Mucosa of stomach (tissue), 1 donor: ENCODE data around the gene SNAI3.

Experiments
- H3K27me3 ChIP-seq: one replicate; pipeline ENCODE4 v1.7.0; 2013; ENCODE audit warnings: mild to moderate bottlenecking, low read length; ENCODE audit not compliant: control insufficient read depth, insufficient read depth
- H3K36me3 ChIP-seq: one replicate; pipeline ENCODE4 v1.7.0; 2013; ENCODE audit warnings: low read length; ENCODE audit not compliant: control insufficient read depth, insufficient read depth
- H3K4me1 ChIP-seq: one replicate; pipeline ENCODE4 v1.7.0; 2013; ENCODE audit warnings: mild to moderate bottlenecking, low read length; ENCODE audit not compliant: control insufficient read depth, insufficient read depth
- H3K4me3 ChIP-seq: one replicate; pipeline ENCODE4 v1.7.0; 2013; ENCODE audit warnings: low read length
- H3K9ac ChIP-seq: one replicate; pipeline ENCODE4 v1.7.0; 2013; ENCODE audit warnings: mild to moderate bottlenecking, low read length, moderate library complexity
- H3K9me3 ChIP-seq: one replicate; pipeline ENCODE4 v1.7.0; 2013; ENCODE audit warnings: mild to moderate bottlenecking, low read length, moderate library complexity; ENCODE audit not compliant: control insufficient read depth
- donor health status: Pancreatic carcinoma.

The SNAI3 gene

DNA sequence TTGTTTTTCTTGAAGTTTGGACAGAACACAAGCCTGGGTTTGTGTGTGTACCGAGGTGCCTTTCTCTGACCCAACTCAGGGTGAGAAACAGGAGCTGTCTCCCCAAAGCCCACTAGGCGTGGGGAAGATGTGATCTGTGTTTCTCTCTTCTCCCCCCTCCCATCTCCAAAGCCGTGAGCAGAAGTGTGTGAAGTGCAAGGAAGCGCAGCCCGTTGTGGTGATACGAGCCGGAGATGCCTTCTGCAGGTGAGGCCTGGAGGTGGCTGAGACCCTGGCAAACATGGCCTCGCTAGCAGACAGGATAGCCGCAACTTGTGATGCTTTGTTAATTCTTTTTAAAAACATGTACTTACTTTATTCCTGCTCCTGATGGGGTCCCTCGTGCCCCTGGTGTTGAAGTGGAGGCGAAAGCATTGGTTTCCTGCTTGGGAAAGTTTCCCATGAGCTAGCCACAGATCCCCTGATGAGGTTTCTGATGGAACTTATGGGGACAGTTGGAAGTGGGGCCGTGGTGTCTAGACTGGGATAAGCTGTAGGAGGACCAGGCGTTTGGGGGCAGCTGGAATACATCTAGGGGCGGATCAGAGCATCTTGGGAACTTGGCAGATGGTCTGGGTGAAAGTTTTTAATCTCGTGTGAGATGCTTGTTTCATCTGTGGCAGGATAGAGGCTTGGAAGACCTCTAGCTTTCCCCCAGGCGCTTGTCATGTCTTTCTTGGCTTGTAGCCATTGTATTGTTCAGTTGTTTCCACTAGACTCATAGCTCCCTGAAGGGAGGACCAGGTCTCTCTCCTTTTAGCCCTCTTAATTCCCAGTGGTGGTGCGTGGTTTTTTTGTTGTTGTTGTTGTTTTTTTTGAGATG is 20.9 kb upstream of the SNAI3 start:
- H3K9ac ChIP-seq: peak overlapping the region; percentile 79
- H3K9me3 ChIP-seq: no peaks in the 10 kb centered on the region
- H3K36me3 ChIP-seq: no peaks in the 10 kb centered on the region
- H3K4me3 ChIP-seq: peak overlapping the region; percentile 88
- no peaks in the 10 kb centered on the region for H3K27me3 ChIP-seq
- peaks cover 20% of the 10 kb centered on the region for H3K4me1 ChIP-seq

DNA sequence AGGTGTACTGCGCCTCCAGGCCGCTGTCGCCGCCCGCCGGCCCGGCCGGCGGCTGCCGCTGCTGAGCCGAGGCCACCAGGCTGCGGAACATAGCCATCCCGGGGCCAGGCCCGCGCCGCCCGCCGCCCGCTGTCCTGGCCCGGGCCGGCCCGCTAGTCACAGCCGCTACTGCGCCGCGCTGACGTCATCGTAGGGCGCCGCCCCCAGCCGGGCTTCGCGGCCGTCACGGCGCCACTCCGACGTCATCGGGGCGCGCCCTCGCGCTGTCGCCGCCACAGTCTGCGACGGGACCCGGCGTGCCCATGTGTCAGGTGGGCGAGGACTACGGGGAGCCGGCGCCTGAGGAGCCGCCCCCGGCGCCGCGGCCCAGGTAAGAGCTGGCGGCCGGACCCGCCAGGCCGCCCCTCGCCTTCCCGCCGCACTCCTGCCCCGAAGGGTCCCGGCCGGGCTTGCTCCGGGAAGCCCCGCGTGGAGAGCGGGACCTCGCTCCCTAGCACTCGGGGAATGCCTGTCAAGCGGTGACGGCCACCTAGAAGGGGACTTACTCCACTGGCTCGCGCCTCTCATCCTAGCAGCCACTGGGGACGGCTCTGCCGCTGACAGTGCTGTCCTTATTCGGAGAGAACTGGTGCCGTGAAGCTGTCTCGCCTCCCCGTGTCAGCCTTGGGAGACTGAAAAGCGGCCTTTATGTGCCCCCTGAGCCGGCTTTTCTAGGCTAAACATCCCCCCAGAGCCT is 20.1 kb upstream of the SNAI3 start, which contains the start of the genes CTU2 and RNF166:
Gene CTU2, plus strand, starts transcription at position 275 of the 736 bp plus-strand sequence. Its CDS starts 28 bp downstream, at position 303.
Gene RNF166, minus strand, starts transcription at position 180 of the 736 bp plus-strand sequence. Its CDS starts 83 bp downstream, at position 97.
- no peaks in the 10 kb centered on the region for H3K36me3 ChIP-seq
- peak within 1 kb of the TSS; percentile 88 for H3K4me3 ChIP-seq
- H3K4me1 ChIP-seq: peaks cover 20% of the 10 kb centered on the region
- no peaks in the 10 kb centered on the region for H3K9me3 ChIP-seq
- no peaks in the 10 kb centered on the region for H3K27me3 ChIP-seq
- peak within 1 kb of the TSS; percentile 79 for H3K9ac ChIP-seq

DNA sequence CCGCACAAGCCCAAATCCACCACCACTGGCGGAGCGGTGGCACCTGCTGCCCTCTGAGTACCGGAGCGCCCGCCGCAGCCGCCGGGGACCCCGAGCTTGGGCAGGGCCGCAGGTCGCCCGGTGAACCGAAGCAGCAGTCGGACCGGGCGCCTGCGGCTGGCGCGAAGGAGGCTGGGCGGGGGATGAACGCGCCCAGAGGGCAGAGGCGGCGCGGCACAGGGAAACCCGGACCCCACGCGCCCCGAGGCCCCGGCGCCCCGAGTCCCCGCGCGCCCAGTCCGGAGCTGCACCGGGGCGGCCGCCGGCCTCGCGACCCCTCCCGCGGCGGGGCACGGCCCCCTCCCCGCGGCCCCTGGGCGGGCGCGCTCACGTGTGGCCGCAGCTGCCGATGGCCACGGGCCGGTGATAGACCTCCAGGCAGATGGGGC is 19.5 kb upstream of the SNAI3 start:
- no peaks in the 10 kb centered on the region for H3K9me3 ChIP-seq
- H3K4me1 ChIP-seq: peaks cover 20% of the 10 kb centered on the region

DNA sequence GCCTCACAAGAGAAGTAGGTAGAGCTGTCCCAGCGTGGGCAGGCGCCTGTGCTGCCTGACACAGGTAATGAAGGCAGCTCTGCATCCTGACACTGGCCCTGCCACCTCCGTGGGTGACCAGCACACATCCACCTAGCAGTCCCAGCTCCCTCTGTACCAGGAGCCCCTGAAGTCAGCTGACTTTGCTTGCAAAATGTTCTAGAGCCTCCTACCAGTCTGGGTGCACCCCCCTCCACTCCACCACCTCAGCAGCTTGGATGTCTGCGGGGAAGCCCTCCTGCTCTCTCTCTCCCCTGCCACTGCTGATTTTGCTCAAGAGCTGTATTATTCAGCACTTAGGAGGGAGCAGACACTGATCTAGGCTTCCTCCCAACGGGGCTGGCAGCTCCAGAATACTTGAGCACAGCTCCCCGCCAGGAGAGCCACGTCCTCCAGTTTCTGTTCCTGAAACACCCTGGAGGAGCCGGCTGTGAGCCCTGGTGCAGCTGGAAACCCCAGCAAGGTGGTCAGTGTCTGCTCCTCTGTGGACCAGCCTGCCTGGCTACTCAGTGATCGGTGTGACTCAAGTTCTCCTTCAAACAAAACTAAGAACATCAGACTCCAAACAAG is 18.9 kb upstream of the SNAI3 start:
- Histone ChIP-seq H3K4me3 (peak overlapping the region; percentile 36), H3K27me3 (no peaks in the 10 kb centered on the region), H3K4me1 (peaks cover 20% of the 10 kb centered on the region), H3K9ac (peak overlapping the region; percentile 75), H3K36me3 (no peaks in the 10 kb centered on the region), H3K9me3 (no peaks in the 10 kb centered on the region)

More for the DNA sequence above, 19.5 kb upstream of the SNAI3 start:
- Histone ChIP-seq H3K27me3 (no peaks in the 10 kb centered on the region), H3K4me3 (peak overlapping the region; percentile 88), H3K9ac (peak overlapping the region; percentile 79), H3K36me3 (no peaks in the 10 kb centered on the region)

DNA sequence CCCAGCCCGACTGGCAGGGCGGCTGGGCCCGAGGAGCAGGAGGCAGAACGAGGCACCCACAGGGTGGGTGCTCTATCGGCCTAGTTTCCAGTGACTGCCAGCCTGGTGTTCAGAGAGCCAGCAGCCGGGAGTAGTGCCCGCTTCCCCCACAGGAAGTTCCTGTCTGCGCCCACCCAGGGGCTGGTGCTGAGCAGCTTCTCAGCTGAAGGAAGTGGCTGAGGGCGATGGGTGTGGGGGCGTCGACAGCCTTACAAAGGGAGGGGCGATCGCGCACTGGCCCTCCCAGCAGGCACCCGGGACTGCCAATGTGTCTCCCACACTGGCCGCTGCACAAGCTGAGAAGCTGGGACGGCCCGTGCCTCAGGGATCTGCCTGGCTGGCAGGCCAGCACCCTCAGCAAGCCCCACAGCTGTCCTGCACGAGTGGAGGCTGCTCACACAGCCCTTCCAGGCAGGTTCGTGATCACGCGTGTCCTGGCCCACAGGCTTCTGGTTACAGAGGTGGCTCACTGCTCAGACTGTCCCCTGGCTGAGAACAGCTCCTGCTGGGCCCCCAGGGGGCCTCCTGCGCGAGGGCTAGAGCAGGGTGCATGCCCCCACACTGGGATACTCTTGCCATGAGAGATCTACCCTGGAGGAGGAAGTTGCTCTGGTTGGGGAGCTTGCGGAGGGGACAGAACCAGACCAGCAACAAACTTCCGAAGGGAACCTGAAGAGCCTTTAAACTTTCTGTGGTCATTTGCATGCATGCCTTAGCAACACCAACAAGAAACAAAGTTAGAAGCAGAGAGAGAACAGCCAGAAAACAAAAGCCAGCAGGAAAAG is 17.4 kb upstream of the SNAI3 start:
- peaks cover 20% of the 10 kb centered on the region for H3K4me1 ChIP-seq
- no peak overlapping the region for H3K4me3 ChIP-seq
- no peaks in the 10 kb centered on the region for H3K27me3 ChIP-seq
- H3K9ac ChIP-seq: peak overlapping the region; percentile 22
- H3K9me3 ChIP-seq: no peaks in the 10 kb centered on the region
- H3K36me3 ChIP-seq: no peaks in the 10 kb centered on the region

DNA sequence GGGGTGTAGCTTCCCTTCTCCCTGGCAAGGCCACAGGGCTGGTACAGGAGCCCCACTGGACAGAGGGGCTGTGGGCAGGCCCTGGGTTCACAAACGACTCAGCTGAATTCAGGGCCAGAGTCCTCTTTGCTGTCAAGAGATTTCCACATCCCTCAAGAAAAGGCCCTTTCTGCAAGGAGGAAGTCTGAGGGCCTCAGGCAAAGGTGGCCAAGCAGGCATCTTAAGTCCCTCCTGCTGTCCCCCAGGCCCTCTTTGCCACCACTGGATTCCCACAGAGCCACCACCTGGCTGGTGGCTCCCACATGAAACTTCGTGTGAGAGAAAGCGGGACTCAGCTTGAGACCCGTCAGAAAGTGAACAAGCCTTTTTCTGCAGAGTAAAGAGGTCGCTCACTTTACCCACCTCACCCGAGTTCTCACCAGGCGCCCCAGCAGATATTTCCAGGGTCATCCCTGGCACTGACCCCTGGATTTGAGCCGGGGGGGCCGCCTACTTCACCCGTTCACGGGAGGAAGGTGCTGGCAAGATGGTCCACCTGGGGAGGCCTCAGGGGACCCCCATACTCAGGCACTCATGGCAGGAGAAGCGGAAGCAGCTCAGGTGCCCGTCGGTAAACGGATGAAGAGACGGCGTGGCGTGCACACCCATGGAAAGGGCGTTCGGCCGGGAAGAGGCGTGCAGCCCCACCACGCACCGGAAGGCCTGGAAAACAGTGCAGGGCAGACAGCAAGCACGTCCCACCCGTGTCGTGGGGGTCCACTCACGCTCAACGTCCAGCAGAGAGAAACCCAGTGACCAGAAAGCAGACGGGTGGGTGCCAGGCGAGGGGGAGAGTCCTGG is 16.3 kb upstream of the SNAI3 start:
- Histone ChIP-seq H3K9ac (peak overlapping the region; percentile 22), H3K9me3 (no peaks in the 10 kb centered on the region), H3K36me3 (no peaks in the 10 kb centered on the region), H3K27me3 (no peaks in the 10 kb centered on the region), H3K4me1 (peaks cover 19% of the 10 kb centered on the region), H3K4me3 (no peak overlapping the region)

DNA sequence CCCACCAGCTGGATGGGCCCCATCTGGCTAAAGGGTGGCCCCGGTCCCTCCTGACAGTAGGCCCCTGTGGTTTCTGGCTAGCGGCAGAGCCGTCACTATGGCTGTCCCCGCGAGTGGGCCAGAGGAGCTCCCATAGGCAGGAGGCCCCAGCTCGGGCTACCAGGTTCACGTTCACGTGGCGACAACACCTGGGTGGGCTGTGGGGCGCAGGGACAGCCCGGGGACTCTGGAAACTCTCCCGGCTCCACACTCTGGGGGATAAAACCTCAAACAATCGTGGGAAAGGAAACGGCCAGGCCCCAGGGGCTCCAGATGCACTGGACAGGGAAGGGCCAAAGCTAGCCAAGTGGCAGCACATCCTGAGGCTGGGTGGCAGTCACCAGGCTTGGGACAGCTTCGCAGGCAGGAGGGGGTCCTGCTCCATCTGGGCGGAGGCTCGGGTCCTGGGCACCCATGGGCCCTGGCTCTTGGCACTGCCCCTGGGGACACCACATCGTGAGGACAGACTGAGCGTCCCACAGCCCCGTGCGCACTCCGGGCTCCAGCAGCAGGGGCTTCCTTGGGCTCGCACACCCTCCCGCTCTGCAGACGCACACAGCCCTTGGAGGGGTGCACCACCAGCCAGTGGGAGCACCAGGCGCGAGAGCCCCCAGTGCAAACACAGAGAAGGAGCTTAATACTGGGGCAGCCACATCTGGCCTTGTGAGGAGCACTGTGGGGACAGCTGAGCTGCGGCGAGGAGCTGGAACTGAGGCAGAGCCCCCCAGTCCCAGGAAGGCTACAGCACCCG is 15.5 kb upstream of the SNAI3 start:
- Histone ChIP-seq H3K9me3 (no peaks in the 10 kb centered on the region), H3K27me3 (no peaks in the 10 kb centered on the region), H3K9ac (no peak overlapping the region), H3K36me3 (no peaks in the 10 kb centered on the region), H3K4me1 (peaks cover 10% of the 10 kb centered on the region), H3K4me3 (no peak overlapping the region)

DNA sequence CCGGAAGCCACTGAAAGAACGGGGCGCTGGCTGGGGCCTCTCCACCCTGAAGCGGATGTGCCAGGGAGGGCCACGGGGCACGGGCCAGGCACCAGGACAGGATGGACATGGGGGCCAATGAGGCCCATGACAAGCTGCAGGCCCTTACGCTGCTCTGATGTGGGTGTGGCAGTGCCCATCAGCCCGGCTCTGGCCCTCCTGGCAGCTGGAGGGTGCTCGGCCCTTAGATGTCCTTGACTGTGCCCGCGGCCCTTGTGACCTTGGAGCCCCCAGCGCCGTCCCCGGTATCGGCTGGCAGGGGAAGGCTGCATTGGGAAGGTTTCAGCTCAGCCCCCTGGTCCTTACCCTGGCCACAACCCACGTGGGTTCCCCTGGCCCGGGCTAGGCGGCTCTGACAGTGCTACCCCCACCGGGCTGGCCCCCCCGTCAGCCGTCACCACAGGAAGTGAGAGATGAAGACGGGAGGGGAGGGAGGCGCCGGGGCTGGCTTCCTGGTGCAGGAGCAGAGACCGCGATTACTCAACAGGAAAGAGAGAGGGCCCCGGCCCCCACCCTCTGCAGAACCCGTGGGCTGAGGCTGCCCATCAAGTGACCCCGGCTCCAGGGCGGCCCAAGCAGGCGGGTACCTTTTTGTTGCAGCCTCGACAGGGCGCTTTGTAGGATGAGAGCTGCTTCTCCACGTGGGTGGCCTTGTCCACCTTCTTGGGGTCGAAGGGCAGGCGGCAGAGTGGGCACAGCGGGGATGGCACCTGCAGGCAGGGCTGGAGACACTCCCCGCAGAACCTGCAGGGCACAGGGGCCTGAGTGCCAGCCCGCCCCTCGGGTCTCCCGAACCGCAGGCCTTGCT is 14.6 kb upstream of the SNAI3 start:
- Histone ChIP-seq H3K4me3 (no peak overlapping the region), H3K9me3 (no peaks in the 10 kb centered on the region), H3K9ac (no peak overlapping the region), H3K4me1 (peaks cover 10% of the 10 kb centered on the region), H3K36me3 (no peaks in the 10 kb centered on the region), H3K27me3 (no peaks in the 10 kb centered on the region)

DNA sequence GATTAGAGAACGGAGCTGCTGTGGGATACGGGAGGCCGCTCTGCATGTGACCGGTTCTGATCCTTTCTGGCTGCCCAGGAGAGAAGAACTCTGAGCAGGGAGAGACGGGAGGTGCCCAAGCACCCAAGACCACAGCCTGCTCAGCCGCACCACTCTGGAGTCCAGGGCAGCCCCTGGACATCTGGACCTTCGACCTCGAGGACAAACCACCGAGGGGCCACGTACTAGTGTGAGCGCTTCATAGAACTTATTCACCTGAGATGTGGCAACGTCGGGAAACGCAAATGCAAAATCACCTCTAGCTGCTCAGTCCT is 14.0 kb upstream of the SNAI3 start:
- Histone ChIP-seq H3K27me3 (no peaks in the 10 kb centered on the region), H3K4me3 (no peak overlapping the region), H3K9me3 (no peaks in the 10 kb centered on the region), H3K36me3 (no peaks in the 10 kb centered on the region), H3K4me1 (peaks cover 6% of the 10 kb centered on the region), H3K9ac (no peak overlapping the region)

DNA sequence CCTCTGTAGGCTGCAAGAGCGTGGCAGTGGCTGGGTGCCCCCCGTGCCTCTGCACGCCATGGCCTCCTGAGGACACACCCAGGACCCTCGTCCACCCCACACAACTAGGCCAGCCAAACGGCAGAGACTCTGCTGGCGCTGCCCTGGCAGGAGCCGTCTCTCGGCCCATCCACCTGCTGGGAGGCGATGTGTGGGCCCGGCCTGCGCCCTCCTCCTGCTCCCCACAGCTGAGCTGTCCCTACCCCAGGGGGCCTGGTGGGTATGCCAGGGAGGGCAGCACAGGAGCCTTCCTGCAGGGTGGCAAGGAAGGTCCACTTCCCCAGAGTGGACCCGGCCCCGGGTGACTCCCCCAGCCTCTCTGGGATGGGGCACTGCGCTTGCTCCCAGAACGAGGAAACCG is 12.9 kb upstream of the SNAI3 start:
- Histone ChIP-seq H3K4me3 (no peak overlapping the region), H3K9me3 (no peaks in the 10 kb centered on the region), H3K9ac (no peak overlapping the region), H3K36me3 (no peaks in the 10 kb centered on the region), H3K27me3 (no peaks in the 10 kb centered on the region), H3K4me1 (no peaks in the 10 kb centered on the region)
